GM10266 (cell line): ENCODE data around the gene INF2.

Source experiments
- DNase-seq: peaks from one replicate; pipeline ENCODE4 v3.0.0; 2012; ENCODE audit errors: extremely low spot score
- TF ChIP-seq, protein P1 (sequence below): IDR thresholded peaks from 2 replicates; pipeline ENCODE4 v1.5.1; 2012; ENCODE audit warnings: mild to moderate bottlenecking, low read depth; ENCODE audit not compliant: control insufficient read depth, insufficient read depth; ENCODE audit errors: missing control alignments

INF2 gene

GRCh38 chr14:104732931-104733681 lies 43.7 kb downstream of the INF2 start:
- DNase-seq: no peak
- TF ChIP-seq, protein P1, sequence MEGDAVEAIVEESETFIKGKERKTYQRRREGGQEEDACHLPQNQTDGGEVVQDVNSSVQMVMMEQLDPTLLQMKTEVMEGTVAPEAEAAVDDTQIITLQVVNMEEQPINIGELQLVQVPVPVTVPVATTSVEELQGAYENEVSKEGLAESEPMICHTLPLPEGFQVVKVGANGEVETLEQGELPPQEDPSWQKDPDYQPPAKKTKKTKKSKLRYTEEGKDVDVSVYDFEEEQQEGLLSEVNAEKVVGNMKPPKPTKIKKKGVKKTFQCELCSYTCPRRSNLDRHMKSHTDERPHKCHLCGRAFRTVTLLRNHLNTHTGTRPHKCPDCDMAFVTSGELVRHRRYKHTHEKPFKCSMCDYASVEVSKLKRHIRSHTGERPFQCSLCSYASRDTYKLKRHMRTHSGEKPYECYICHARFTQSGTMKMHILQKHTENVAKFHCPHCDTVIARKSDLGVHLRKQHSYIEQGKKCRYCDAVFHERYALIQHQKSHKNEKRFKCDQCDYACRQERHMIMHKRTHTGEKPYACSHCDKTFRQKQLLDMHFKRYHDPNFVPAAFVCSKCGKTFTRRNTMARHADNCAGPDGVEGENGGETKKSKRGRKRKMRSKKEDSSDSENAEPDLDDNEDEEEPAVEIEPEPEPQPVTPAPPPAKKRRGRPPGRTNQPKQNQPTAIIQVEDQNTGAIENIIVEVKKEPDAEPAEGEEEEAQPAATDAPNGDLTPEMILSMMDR: no peak

GRCh38 chr14:104734051-104734587 lies 44.7 kb downstream of the INF2 start:
- TF ChIP-seq, protein P1: no peak
- no peak for DNase-seq

- TF ChIP-seq, protein P1: no peak
- DNase-seq: no peak
These were observed 45.2 kb downstream of the INF2 start for GRCh38 chr14:104734601-104734990.

DNA sequence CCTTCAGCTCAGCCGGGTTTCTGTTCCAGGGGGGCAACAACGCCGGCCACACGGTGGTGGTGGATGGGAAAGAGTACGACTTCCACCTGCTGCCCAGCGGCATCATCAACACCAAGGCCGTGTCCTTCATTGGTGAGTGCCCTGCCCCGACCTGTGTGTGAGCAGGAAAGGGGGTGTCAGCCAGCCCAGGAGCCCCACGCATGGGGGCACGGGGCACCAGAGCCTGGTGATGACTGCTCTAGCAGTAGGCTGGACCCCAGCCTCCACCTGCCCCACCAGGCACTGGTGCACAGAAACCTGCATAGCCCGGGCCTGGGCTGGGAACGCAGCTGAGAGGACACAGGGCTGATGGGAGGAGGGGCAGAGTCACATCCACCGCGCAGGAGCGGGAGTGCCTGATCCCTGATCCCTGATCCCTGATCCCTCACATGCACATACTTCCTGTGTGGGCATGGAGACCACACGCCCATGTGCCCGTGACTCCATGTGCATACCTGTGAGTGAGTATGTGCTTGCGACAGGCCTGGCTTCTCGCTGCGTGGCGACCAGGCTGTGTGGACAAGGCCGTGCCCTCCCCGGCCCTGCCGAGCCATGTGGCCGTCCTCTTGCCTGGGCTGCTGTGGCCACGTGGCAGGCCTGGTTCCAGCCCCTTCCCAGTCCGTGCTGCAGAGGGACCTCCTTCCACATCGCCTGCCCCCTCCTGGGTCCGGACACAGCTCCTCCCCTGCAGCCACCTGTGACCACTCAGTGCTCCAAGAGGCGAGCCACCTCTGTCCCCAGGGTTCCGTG lies 45.8 kb downstream of the INF2 start:
- TF ChIP-seq, protein P1: no peak
- DNase-seq: no peak

DNA sequence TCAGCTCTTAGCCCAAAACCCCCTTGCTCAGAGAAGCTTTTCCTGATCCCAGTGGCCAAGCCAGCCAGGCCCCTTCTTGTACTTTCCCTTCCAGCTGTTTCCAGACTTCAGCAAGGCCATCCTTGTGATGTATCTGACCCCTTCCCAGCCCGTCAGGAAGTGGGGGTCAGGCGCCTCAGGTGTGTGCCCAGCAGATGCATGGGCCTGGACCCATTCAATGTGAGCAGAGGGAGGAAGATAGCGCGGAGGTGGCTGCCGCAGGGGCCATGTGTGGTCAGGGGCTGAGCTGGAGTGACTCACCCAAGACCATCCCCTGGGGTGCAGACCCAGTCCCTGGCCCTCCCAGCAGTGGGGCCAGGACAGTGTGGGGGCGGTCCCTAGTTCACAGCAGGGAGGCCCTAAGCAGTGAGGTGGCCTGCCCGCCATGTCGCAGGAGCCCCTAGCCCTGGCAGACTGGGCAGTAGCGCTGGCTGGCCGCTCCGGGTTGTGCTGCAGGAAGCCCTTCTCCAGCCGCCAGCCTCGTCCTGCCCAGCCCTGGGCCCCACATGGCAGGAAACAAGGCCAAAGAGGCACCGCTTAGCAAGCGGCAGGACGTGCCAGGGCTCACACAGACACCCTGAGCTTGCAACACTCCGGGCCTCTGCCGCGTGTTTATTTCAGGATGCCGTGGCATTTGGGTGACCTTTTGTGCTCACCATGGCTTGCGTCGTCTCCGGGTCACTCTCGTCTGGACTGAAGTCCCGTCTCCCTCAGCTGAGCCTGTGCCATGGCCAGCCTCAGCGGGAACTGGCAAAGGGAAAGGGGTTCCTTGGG lies 46.6 kb downstream of the INF2 start:
- TF ChIP-seq, protein P1: no peak
- DNase-seq: no peak

GRCh38 chr14:104738375-104739019 lies 49.1 kb downstream of the INF2 start:
- no peak for DNase-seq
- TF ChIP-seq, protein P1: no peak
